PC-3 (cell line): ENCODE measurements around the gene INTS3. TPM values are rescaled to one million over a fixed set of nuclear protein-coding genes. Genes with fewer than 3 reads are reported as not detected.

Experiments used
- ATAC-seq: fragments of 200-7000 bp; cut with Tn5 transposase; 2 replicates; pipeline ENCODE4 v1.9.1; 2020; ENCODE audit warnings: mild to moderate bottlenecking, moderate library complexity
- BruUV-seq: library from RNA; stranded (reverse); fragments of 400-500 nt; replicated peaks from 2 replicates; lab custom pipeline; 2021; lab: Mats Ljungman, UMichigan
- CTCF ChIA-PET: fragments of 300-600 bp; sonication (Branson Sonifier 250); formaldehyde crosslinking; loops from one replicate; lab custom pipeline; 2022; ENCODE audit warnings: antibody characterized with exemption; lab: Charles Lee
- POLR2A ChIA-PET: fragments of 300-600 bp; sonication (Branson Sonifier 250); formaldehyde crosslinking; loops from one replicate; lab custom pipeline; 2022; ENCODE audit warnings: antibody characterized with exemption; ENCODE audit not compliant: unreplicated experiment; lab: Charles Lee
- DNase-seq: peaks from one replicate; pipeline ENCODE4 v3.0.0-alpha.2; 2015
- H2AFZ ChIP-seq: fragments of 300-600 bp; sonication (generic); 2 replicates; pipeline ENCODE4 v1.6.0; 2016; ENCODE audit warnings: antibody characterized with exemption, low read length
- H3F3A ChIP-seq: fragments of 300-600 bp; sonication (generic); one replicate; pipeline ENCODE4 v1.6.0; 2017; ENCODE audit warnings: antibody characterized with exemption, low read length, control low read depth, mild to moderate bottlenecking; ENCODE audit not compliant: unreplicated experiment
- H3K27ac ChIP-seq: fragments of 300-600 bp; sonication (generic); 2 replicates; pipeline ENCODE4 v1.5.1; 2016; ENCODE audit warnings: mild to moderate bottlenecking, low read length
- H3K27me3 ChIP-seq: fragments of 300-600 bp; sonication (generic); 2 replicates; pipeline ENCODE4 v1.6.1; 2016; ENCODE audit warnings: low read length, mixed read lengths
- H3K36me3 ChIP-seq: fragments of 300-600 bp; sonication (generic); 2 replicates; pipeline ENCODE4 v1.6.1; 2016; ENCODE audit warnings: low read depth, mixed run types, low read length, mixed read lengths
- H3K4me1 ChIP-seq: fragments of 300-600 bp; sonication (generic); 2 replicates; pipeline ENCODE4 v1.5.1; 2016; ENCODE audit warnings: low read length; ENCODE audit not compliant: insufficient read depth
- H3K4me2 ChIP-seq: fragments of 300-600 bp; sonication (generic); 2 replicates; pipeline ENCODE4 v1.6.0; 2016; ENCODE audit warnings: low read length
- H3K4me3 ChIP-seq: fragments of 300-600 bp; sonication (generic); 2 replicates; pipeline ENCODE4 v1.5.1; 2016; ENCODE audit warnings: mild to moderate bottlenecking, low read length, mixed read lengths
- H3K79me2 ChIP-seq: fragments of 300-600 bp; sonication (generic); 2 replicates; pipeline ENCODE4 v1.6.1; 2017; ENCODE audit warnings: low read length, mixed read lengths
- H3K9ac ChIP-seq: fragments of 300-600 bp; sonication (generic); 2 replicates; pipeline ENCODE4 v1.6.0; 2016; ENCODE audit warnings: mild to moderate bottlenecking, low read length
- H3K9me2 ChIP-seq: fragments of 300-600 bp; sonication (generic); replicated peaks from 2 replicates; pipeline ENCODE4 v1.6.1; 2016; ENCODE audit warnings: mixed run types, low read length, mixed read lengths
- H3K9me3 ChIP-seq: fragments of 300-600 bp; sonication (generic); 2 replicates; pipeline ENCODE4 v1.6.1; 2016; ENCODE audit warnings: low read length, mixed read lengths
- H4K20me1 ChIP-seq: fragments of 300-600 bp; sonication (generic); 2 replicates; pipeline ENCODE4 v1.6.1; 2016; ENCODE audit warnings: low read length, mixed read lengths
- EZH2 ChIP-seq: fragments of 300-600 bp; sonication (generic); IDR thresholded peaks from one replicate; pipeline ENCODE4 v1.6.1; 2017; ENCODE audit warnings: antibody characterized with exemption, mild to moderate bottlenecking, low read length; ENCODE audit not compliant: unreplicated experiment
- EZH2phosphoT487 ChIP-seq: fragments of 300-600 bp; sonication (generic); IDR thresholded peaks from 2 replicates; pipeline ENCODE4 v1.6.1; 2018; ENCODE audit warnings: mild to moderate bottlenecking, antibody characterized with exemption, low read length, borderline replicate concordance
- intact Hi-C: fragments of 100-400 bp; cut with micrococcal nuclease; formaldehyde crosslinking; loops from 2 replicates; pipeline ENCODE4 v1.9.0; 2023
- total RNA-seq: library from RNA; depleted of rRNA; stranded (reverse); fragments of >200 nt; gene quantifications from 2 replicates; pipeline ENCODE4 v1.2.3, GENCODE V29; 2014
- TF ChIP-seq, protein P1 (sequence below): fragments of 300-600 bp; sonication (generic); conservative IDR thresholded peaks from 2 replicates; pipeline ENCODE4 v1.5.1; 2017; ENCODE audit warnings: antibody characterized with exemption, low read depth, mild to moderate bottlenecking, low read length

INTS3 gene
- total RNA-seq, 1 experiment from 2014 or later, result 46.5 TPM

DNA sequence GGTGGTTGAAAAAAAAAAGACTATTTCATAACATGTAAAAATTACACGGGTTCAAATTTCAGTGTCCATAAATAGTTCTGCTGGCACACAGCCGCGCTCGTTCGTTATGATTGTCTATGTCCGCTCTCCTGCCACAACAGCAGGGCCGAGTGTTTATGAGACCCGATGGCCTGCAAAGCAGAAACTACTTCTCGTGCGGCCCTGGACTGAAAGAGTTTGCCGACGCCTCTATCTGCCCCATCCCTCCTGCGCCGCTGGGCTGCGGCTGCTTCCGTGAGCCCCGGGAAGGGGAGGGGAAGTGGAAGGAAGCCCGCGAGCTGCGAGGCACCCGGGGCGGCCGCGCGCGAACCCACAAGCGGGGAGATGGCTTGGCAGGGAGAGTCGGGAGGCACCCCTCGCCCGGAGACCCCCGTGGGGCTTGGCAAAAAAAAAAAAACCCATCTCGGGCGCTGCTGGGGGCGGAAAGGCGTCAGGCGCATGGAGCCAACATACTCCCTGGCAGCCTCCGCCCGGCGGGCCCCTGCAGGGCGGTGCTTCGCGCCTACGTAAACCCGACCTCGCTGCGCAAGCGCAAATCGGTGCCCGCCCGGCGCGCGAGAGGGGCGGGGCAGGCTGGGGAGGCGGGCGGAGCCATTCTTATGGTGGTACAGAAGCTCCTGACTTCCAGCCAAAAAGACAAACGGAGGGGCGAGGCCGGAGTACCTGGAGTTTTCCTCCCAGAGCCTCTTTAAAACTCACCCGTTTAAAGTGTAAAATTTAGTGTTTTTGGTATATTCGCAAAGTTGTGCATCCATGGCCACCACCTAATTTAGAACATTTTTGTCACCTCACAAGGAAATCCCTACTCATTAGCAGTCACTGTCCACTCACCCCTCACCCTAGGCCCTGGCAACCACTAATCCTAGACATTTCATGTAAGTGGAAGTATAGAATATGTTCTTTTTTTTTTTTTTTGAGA, 55.7 kb downstream of the INTS3 start:
- Histone ChIP-seq H3K4me1 (peaks cover 9% of the 10 kb centered on the region), H3F3A (no peaks in the 10 kb centered on the region), H3K9ac (peak overlapping the region; percentile 89), H3K27ac (peak overlapping the region; percentile 67), H3K9me2 (no peaks in the 10 kb centered on the region), H3K4me2 (peak overlapping the region; percentile 94), H2AFZ (peak overlapping the region; percentile 86), H3K9me3 (no peaks in the 10 kb centered on the region), H3K27me3 (no peaks in the 10 kb centered on the region), H3K36me3 (no peaks in the 10 kb centered on the region), H3K79me2 (no peaks in the 10 kb centered on the region), H3K4me3 (peak overlapping the region; percentile 82), H4K20me1 (no peaks in the 10 kb centered on the region)
- TF ChIP-seq EZH2 (no peak), EZH2phosphoT487 (no peak)
- TF ChIP-seq, protein P1, sequence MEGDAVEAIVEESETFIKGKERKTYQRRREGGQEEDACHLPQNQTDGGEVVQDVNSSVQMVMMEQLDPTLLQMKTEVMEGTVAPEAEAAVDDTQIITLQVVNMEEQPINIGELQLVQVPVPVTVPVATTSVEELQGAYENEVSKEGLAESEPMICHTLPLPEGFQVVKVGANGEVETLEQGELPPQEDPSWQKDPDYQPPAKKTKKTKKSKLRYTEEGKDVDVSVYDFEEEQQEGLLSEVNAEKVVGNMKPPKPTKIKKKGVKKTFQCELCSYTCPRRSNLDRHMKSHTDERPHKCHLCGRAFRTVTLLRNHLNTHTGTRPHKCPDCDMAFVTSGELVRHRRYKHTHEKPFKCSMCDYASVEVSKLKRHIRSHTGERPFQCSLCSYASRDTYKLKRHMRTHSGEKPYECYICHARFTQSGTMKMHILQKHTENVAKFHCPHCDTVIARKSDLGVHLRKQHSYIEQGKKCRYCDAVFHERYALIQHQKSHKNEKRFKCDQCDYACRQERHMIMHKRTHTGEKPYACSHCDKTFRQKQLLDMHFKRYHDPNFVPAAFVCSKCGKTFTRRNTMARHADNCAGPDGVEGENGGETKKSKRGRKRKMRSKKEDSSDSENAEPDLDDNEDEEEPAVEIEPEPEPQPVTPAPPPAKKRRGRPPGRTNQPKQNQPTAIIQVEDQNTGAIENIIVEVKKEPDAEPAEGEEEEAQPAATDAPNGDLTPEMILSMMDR, result no peak
- DNase-seq, result peak; percentile 96
- CTCF ChIA-PET, result interaction anchor here (0.6 kb wide), 2 partner anchors 8 to 545 kb away, joined by 4 to 6 read pairs; no protein-coding TSS in a partner anchor
- POLR2A ChIA-PET, result interaction anchor here (0.5 to 0.6 kb wide), 3 partner anchors 53 to 1281 kb away, joined by 3 to 5 read pairs (median 4); partner anchors contain the start of gene INTS3
- TSS peak; percentile 97 for BruUV-seq
- ATAC-seq, result peak; percentile 96
- intact Hi-C loops, result no loop called here

GRCh38 chr1:153786038-153786790, 58.4 kb downstream of the INTS3 start:
- no peak for TF ChIP-seq EZH2phosphoT487
- no peak for TF ChIP-seq EZH2
- TF ChIP-seq, protein P1, result no peak
- H3K9me2 ChIP-seq, result no peaks in the 10 kb centered on the region
- no peak overlapping the region for H3K27ac ChIP-seq
- no peaks in the 10 kb centered on the region for H3K36me3 ChIP-seq
- H3K9me3 ChIP-seq, result no peaks in the 10 kb centered on the region
- no TSS peak for BruUV-seq
- H4K20me1 ChIP-seq, result no peaks in the 10 kb centered on the region
- H3K79me2 ChIP-seq, result no peaks in the 10 kb centered on the region
- no peaks in the 10 kb centered on the region for H3F3A ChIP-seq
- no peaks in the 10 kb centered on the region for H3K27me3 ChIP-seq
- no peak overlapping the region for H3K4me3 ChIP-seq
- ATAC-seq (no peak), DNase-seq (no peak)
- ChIA-PET POLR2A (no interaction called here), CTCF (no interaction called here)
- intact Hi-C loops, result no loop called here
- no peak overlapping the region for H3K9ac ChIP-seq
- H3K4me1 ChIP-seq, result peaks cover 9% of the 10 kb centered on the region
- no peak overlapping the region for H3K4me2 ChIP-seq
- no peak overlapping the region for H2AFZ ChIP-seq
